Suprapubic skin (tissue), 4 donors: Measurements from ENCODE around the gene IFT27. TPM values are rescaled to one million over a fixed set of nuclear protein-coding genes. Genes with fewer than 3 reads are reported as not detected.

Experiments
- DNase-seq, 2 donors: peaks; one replicate each; pipeline ENCODE4 v3.0.0-alpha.2; 2019; ENCODE audit warnings: low spot score in 2 of 2
- H3K27ac ChIP-seq: fragments of 200-600 bp; sonication (generic); one replicate; pipeline ENCODE4 v1.5.1; 2019
- H3K27me3 ChIP-seq: fragments of 200-600 bp; sonication (generic); one replicate; pipeline ENCODE4 v1.5.1; 2019
- H3K36me3 ChIP-seq: fragments of 200-600 bp; sonication (generic); one replicate; pipeline ENCODE4 v1.5.1; 2019
- H3K4me1 ChIP-seq: fragments of 200-600 bp; sonication (generic); one replicate; pipeline ENCODE4 v1.5.1; 2019
- H3K4me3 ChIP-seq: fragments of 200-600 bp; sonication (generic); one replicate; pipeline ENCODE4 v1.5.1; 2019; ENCODE audit warnings: mild to moderate bottlenecking
- H3K9me3 ChIP-seq: fragments of 200-600 bp; sonication (generic); one replicate; pipeline ENCODE4 v1.5.1; 2019
- CTCF ChIP-seq, 2 donors: fragments of 200-600 bp in 1 of 2; fragments of 450-650 bp in 1 of 2; sonication (generic) in 1 of 2; IDR thresholded peaks; one replicate each; pipeline ENCODE4 v1.5.1; 2016 to 2019; ENCODE audit warnings: antibody characterized with exemption in 2 of 2, mild to moderate bottlenecking in 1 of 2, moderate library complexity in 1 of 2
- EP300 ChIP-seq: sonication (generic); formaldehyde crosslinking; IDR thresholded peaks from one replicate; pipeline ENCODE4 v1.6.1; 2017; ENCODE audit warnings: antibody characterized with exemption
- POLR2A ChIP-seq, 2 donors: fragments of 450-650 bp; IDR thresholded peaks; one replicate each; pipeline ENCODE4 v1.6.1; 2017; ENCODE audit warnings: antibody characterized with exemption in 2 of 2, mild to moderate bottlenecking in 2 of 2, moderate library complexity in 2 of 2
- POLR2AphosphoS5 ChIP-seq, 3 donors: sonication (generic); formaldehyde crosslinking; IDR thresholded peaks; one replicate each; pipeline ENCODE4 v1.6.1; 2017; ENCODE audit warnings: antibody characterized with exemption in 3 of 3
- WGBS: methylation state at CpG from one replicate; pipeline ENCODE4 v1.1.5; 2018; 5-methylcytosine and 5-hydroxymethylcytosine counted together
- total RNA-seq, 4 donors: library from RNA; depleted of rRNA; stranded (reverse); fragments of >200 nt; gene quantifications; one replicate each; pipeline ENCODE4 v1.1.0, GENCODE V29; 2016

The IFT27 gene
- total RNA-seq, 4 donors from 2014 or later, result 8.2 to 29.0 (median 17.7) TPM

- no peak for DNase-seq
Observed at GRCh38 chr22:36773935-36774334, 2.0 kb downstream of the IFT27 start.

GRCh38 chr22:36772451-36772850 is 3.5 kb downstream of the IFT27 start:
- Histone ChIP-seq H3K27me3 (no peaks in the 10 kb centered on the region), H3K4me3 (no peak overlapping the region), H3K36me3 (no peaks in the 10 kb centered on the region), H3K4me1 (peaks cover 16% of the 10 kb centered on the region), H3K9me3 (no peaks in the 10 kb centered on the region), H3K27ac (no peak overlapping the region)
- 86% methylated on average over 8 of the region's 8 CpGs for WGBS
- TF ChIP-seq POLR2AphosphoS5 (IDR thresholded peaks at IDR 0.05) (no peak), CTCF (IDR thresholded peaks at IDR 0.05) (no peak), POLR2A (IDR thresholded peaks at IDR 0.05) (no peak), EP300 (no peak)
- peak in 1 of 2 donors; percentile 27 for DNase-seq

More at GRCh38 chr22:36773935-36774334, 2.0 kb downstream of the IFT27 start:
- Histone ChIP-seq H3K4me3 (no peak overlapping the region), H3K9me3 (no peaks in the 10 kb centered on the region), H3K27ac (no peak overlapping the region), H3K27me3 (no peaks in the 10 kb centered on the region), H3K4me1 (peaks cover 16% of the 10 kb centered on the region), H3K36me3 (no peaks in the 10 kb centered on the region)
- 75% methylated on average over 3 of the region's 3 CpGs for WGBS
- TF ChIP-seq EP300 (no peak), CTCF (IDR thresholded peaks at IDR 0.05) (peak in 1 of 2 donors; percentile 39)

- Histone ChIP-seq H3K27me3 (no peaks in the 10 kb centered on the region), H3K9me3 (no peaks in the 10 kb centered on the region), H3K36me3 (peaks cover 2% of the 10 kb centered on the region), H3K4me1 (peaks cover 13% of the 10 kb centered on the region), H3K27ac (no peak overlapping the region), H3K4me3 (no peak overlapping the region)
- DNase-seq, result peak in 1 of 2 donors; percentile 44
- no peak for TF ChIP-seq EP300
- TF ChIP-seq POLR2A (IDR thresholded peaks at IDR 0.05), result no peak
- no peak for TF ChIP-seq CTCF (IDR thresholded peaks at IDR 0.05)
- no peak for TF ChIP-seq POLR2AphosphoS5 (IDR thresholded peaks at IDR 0.05)
- 94% methylated on average over 13 of the region's 13 CpGs for WGBS
Observed at GRCh38 chr22:36771356-36772063, 4.4 kb downstream of the IFT27 start.

GRCh38 chr22:36770513-36771231 is 5.2 kb downstream of the IFT27 start:
- peaks cover 11% of the 10 kb centered on the region for H3K36me3 ChIP-seq
- 67% methylated on average over 11 of the region's 11 CpGs for WGBS
- H3K4me3 ChIP-seq, result no peak overlapping the region
- no peak overlapping the region for H3K27ac ChIP-seq
- H3K9me3 ChIP-seq, result no peaks in the 10 kb centered on the region
- peaks cover 10% of the 10 kb centered on the region for H3K4me1 ChIP-seq
- TF ChIP-seq CTCF (IDR thresholded peaks at IDR 0.05) (no peak), EP300 (no peak), POLR2AphosphoS5 (IDR thresholded peaks at IDR 0.05) (no peak), POLR2A (IDR thresholded peaks at IDR 0.05) (no peak)
- peak; percentile 13 to 51 for DNase-seq
- no peaks in the 10 kb centered on the region for H3K27me3 ChIP-seq
